NCI-H1417 (cell line): ENCODE data around the gene ABCF2.

Source experiments
- DNase-seq, 3 experiments: peaks; one replicate each; lab custom pipeline; 2025; lab: John Stamatoyannopoulos, UW

ABCF2 gene

DNA sequence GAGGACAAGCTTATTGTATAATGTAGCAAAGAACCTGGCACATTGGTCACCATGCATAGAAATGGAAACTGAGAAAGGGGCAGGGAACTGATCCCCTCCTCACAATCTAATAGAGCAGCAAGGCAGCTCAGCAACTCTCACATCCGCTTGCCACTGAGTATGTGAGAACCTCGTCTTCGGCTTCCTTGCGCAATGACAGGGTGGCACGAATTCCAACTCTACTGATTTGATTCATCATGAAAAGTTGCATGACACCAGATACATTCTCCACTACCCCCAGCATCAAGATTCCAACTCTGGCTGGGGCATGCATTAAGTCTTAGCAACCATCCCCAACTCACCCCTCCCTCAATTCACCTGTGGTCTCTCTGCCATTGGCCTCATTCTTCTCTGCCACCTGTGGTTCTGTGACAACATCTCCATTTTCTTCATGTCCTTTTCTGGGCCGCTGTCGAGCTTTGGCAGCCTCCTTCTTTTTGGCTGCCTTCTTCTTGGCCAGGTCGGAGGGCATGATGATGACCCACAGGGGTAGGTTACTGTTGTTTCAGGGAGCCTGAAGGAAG is 976 bp downstream of the ABCF2 start:
- DNase-seq: no peak

DNA sequence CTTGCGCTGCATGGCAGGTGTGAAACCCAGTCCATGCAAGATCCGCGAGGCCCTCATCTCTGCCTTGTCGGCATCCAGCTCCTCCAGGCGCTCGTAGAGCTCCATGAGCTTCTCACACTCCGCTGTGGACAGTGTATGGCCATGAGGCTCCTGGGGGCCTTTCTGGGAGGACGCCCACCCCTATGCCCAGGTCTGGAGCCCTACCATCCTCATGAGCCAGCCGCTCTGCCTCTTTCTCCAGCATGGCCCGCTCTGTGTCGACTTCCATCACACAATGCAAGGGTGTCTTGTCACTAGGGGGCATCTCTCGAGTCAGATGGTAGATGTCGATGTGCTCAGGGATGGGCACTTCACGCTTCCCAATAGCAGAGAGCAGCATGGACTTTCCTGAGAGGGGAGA is 3.3 kb downstream of the ABCF2 start:
- DNase-seq: no peak

DNA sequence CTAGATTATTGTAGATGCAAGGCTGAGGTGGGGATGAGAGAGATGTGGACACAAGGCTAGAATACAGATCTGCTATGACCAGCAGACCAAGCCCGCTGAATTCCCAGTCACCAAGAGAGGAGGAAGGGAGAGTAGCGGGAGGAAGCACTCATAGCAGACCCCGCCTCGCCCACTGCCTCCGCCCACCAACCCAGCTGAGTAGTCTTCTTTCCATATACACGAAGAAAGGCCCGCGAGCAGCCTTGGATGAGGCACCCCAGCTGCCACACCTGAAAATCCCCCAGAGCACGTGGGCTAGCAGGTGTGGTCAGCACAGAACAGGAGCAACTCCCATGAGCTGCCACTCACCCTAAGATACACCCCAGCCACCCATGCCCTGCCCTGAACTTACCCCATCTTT is 8.8 kb downstream of the ABCF2 start:
- no peak for DNase-seq

DNA sequence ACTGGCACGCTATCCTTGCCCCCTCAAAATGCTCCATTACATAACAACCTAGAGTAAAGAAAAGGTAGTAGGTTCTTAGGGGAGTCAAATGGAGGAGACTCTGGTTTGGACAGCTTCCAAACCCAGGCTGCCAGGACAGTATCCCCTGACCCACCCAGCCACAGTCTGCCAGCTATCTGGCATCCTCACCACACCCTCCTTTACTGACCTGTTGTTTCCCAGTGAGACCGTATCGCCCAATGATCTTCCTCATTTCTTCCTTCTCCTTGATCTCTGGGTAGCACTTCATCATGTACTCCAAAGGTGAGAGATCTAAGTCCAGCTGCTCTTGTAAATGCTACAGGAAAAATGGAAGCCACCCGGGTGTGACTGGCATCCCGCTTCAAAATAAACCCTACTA is 11.6 kb downstream of the ABCF2 start:
- no peak for DNase-seq

DNA sequence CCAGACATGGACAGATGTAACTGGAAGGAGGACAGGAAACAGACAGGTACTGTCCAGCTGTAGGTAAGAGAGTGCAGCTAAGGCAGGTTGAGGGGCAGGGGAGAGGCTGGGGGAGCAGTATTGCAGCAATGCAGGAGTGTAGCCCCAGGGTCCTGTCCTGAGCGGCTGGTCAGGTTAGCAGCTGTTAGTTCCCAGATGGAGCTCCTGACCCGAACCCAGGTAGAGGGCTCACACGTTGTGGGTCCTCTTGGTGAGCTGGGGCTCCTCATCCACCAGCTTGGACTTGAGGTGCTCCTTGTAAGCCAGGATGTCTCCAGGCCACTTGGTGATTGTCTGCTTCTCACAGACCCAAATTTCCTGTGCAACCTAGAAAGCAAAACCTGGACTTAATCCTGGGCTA is 13.2 kb downstream of the ABCF2 start:
- no peak for DNase-seq

DNA sequence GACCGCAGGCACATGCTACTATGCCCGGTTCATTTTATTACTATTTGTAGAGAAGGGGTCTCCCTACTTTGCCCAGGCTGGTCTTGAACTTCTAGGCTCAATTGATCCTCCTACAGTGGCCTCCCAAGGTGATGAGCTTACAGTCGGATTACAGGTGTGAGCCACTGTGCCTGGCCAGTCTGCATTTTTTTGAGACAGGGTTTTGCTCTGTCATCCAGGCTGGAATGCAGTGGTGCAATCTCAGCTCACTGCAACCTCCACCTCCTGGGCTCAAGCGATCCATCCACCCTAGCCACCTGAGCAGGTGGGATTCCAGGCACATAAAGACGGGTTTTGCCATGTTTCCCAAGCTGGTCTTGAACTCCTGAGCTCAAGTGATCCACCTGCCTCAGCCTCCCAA is 14.4 kb downstream of the ABCF2 start:
- no peak for DNase-seq

DNA sequence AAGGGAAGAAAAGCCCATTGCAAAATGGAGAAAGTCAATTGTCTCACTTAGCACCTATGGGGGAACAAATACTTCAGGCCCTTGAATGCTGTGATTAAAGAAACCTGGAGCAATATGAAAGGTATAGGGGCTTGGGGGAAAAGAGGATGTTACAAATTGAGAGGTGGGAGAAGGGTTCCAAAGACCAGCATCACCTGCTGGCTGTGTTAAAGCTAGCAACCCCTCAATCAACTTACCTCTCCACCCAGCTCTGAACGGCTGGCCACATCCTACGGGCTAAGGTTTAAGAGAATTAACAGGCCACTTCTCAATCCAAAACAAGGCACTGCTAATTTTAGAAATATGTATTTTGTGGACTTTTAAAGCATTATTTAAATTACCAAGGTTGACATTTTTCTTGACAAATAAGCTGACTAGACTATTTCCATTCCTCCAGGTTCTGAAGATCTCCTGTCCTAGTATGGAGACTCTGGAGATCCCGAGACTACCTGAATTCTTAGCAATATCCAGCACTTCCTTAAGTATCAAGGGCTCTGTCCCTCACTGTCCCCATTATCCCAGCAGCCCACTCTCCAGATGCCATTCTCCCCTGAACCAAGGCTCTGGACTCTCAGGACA is 15.7 kb downstream of the ABCF2 start:
- DNase-seq: no peak

DNA sequence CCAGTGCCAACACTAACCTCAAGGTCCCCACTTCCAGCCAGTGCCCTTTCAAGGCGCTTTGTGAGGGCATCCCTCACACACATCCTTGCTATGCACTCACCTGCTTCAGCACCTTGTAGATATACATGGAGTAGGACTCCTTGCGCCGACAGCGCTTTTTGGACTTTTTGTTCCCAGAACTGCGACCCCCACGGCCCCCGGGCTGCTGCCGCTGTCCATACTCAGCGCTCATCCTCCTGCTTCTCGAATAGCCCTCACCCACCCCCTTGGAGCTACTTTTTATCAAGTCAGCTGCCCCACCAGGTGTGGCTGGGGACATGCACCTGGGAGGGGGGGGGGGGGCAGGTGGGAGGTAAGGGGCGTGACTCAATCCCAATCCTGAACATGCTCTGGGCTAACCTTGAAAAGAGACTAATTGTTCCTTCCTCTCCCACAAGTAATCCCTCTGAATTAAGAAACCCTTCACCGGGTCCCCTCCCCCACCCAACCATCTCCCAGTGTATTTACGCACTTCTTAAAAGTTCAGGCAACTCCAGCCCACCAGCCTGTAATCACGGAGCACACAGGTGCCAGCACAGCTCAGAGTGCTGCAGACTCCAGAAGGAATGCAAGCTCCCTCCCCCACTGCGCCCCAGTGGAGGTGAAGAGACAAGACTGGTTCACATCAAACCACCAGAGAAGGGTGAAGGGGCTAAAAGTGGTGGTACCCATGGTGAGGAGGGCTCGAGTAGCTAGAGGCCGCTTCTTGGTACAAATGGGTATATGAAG is 16.7 kb downstream of the ABCF2 start, which contains the start of gene H2BK1:
TSS of gene H2BK1 (minus strand) at position 402 of the 768 bp plus-strand sequence. CDS start at position 232, 170 bp downstream.
- DNase-seq: no peak

DNA sequence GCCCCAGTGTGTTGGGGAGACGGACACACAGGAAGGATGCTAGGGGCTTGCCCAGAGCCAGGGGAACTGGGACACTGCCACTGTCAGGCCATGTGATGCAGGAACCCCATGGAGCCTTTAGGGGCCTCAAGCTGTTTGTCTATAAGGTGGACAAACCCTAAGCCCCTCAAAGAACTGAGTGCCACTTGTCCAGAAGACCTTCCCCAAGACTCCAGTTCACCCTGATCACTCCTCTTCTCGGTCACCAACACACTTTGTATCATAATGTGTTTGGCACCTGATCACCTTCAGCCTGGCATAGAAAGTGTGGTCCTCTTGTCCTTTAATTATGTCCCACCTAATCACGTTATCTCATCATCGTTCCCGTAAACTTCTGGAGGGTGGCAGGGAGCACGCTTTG is 17.4 kb downstream of the ABCF2 start:
- DNase-seq: no peak

DNA sequence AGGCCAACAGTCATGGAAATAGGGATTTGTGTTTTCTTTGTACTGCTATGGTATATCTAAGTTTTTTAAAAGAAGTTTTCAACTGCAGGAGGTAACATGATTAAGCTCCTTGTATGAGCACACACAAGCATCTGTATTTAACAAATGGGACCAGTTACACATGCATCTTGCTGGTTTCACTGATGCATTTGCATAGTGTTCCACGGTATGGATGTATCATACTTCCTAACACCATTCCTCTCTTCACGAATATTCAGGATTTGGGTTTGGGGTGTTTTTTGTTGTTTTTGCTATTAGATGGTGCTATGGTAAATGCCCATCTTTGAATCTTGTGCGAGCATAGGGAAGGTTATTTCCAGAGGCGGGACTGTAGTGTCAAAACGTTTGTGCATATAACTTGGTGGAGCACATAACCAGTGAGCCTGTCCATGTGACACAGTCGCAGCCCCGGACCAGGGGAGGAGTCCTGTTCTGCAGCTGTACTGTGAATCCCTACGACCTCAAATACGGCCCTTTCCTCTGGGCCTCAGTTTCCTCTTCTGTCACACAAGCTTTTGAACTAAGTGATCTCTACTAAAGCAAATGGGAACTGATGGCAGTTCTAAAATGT is 18.6 kb downstream of the ABCF2 start:
- no peak for DNase-seq

DNA sequence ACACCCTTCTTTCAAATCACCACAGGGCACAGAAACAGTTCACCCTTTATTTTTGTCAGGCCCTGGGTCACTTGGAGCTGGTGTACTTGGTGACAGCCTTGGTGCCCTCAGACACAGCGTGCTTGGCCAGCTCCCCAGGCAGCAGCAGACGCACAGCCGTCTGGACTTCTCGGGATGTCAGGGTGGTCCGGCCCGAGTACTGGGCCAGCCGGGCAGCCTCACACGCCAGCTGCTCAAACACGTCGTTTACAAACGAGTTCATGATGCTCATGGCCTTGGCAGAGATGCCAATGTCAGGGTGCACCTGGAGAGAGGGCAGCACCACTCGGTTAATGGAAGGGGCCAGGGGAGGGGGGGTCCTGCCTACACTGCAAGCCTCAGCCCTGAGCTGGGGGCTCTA is 19.2 kb downstream of the ABCF2 start:
- no peak for DNase-seq

DNA sequence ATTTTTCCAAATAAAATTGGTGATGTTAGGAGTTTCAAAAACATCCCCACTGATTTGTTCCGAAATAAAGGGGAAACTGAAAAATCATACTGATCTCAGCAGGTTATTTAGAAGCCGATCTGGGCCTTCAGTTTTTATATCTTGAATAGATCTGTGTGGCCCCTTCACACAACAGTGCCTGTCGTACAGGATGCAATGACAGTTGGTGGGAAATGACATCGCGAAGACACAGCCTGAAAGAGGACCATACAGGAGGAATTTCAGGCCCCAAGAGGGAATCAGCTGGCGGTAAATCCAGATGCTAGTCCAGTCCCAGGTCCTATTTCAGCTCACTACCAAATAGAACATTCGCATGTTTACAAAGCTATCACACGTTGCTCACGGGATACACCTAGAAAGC is 19.7 kb downstream of the ABCF2 start:
- no peak for DNase-seq

DNA sequence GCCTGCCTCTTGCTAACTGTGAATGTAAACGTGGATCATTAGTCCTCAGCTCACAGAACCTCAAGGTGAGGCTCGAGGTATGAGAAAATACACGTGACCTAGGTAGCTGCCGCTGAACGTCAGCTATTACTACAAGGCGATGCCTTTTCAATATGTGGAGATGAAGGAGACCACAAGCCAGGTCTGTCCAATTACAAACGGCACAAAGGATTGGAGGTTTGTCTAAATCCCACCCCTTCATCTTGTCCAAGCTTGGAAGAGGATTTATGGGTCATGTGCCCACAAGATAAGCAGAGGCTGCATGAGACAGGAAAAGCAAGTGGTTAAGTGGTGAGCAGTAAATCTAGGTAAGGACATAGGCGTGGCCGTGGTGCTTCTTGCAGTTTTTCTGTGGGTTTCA is 20.1 kb downstream of the ABCF2 start:
- peak in 1 of 3 experiments; percentile 78 for DNase-seq

DNA sequence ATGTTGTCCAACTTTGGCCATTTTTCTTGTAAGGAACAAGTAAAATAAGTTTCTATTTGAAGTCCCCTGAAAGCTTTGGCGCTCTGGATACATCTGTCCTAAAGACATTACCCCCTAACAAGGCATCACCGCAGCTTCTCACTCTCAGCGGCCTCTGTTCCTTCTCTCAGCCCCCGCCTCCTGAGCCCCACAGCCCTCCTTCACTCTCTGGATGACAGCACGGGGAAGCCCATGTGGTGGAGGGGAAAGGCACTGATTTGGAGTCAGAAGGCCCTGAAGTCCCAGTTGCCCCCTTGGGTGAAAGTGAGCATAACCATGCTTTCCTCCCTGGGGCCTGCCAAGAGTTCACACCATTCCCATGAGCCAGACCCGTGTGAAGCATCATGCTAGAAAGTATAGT is 21.3 kb downstream of the ABCF2 start:
- no peak for DNase-seq

DNA sequence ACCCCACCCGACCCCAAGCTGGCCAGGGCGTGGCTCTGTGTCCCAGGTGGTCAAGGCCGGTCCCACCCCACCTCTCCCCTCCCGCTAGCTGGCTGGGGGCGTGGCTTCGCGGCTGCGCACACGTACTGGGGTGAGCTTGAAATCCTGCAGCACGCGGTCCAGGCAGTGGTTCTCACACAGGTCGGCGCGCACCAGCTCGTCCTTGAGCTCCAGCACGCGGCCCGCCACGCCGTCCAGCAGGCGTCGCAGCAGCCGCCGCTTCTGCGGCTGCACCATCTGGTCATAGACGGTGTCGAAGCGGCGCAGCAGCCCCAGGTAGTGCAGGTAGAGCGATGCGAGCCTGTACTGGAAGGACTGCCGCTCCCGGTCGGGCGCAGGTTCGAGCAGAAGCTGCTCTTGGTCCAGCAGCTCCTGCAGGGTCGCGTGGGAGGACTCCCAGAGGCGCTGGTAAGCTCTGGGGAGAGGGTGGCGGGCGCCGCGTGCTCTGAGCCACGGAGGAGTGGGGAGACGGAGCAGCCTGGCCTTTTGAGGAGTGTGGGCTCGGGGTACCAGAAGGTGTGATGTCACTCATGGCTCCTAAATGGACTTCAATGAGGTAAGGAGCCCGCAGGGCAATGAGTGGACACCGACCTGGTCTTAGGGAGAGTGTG is 22.5 kb downstream of the ABCF2 start:
- DNase-seq: peak in 1 of 3 experiments; percentile 20

DNA sequence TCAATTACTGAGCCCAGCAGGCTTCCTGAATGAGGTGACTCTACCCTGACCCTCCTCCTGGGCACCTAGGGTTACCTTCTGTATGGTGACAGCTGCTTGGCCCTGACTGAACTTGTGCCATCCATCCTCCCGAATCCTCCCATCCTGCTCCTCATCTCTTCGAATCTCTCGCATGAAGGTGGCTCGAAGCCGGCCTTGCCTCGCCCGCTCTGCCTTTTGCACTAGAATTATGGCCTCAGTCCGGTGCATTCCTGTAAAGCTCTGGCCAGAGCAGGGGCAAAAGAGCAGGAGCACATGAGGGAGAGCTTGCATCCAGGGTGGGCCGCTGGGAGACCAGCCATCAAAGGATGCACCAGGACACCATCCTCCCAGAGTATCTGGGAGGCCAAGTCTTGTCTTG is 24.2 kb downstream of the ABCF2 start:
- no peak for DNase-seq

DNA sequence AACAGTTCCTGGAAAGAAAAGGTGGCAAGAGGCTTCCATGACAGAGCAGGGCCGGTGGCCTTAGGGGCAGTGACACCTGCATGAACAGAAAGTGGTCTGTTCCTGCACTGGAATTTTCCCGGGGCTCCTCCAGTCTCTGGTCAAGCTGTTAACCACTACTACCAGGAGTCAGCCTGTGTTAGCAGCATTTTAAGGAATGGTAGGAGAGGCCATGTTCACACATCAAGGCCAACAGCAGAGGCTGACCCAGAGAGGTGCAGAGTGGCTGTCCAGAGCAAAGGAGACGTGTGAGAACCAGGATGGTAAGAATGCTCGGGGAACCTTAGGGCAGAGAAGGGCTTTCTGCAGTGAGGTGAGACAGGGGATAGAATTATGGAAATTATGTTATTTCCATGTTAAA is 25.3 kb downstream of the ABCF2 start:
- no peak for DNase-seq

DNA sequence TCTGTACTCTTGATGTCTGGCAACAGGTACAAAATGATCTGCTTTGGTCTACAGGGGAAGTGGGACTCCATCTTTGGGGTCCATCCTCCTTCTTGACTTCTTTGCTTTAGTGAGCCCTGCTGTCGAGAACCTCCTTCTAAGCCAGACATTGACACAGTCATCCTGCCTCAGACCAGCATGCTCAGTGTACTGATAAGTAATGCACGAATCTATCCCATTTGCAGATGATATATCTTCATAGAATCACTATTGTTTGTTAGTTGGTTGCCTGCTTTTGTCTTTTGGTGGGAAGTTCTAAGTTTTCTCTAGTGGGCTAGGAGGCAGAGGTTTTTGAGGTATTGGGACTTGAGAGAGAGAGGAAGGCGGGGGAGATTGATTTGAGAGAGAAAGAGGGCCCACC is 25.7 kb downstream of the ABCF2 start:
- DNase-seq: no peak

DNA sequence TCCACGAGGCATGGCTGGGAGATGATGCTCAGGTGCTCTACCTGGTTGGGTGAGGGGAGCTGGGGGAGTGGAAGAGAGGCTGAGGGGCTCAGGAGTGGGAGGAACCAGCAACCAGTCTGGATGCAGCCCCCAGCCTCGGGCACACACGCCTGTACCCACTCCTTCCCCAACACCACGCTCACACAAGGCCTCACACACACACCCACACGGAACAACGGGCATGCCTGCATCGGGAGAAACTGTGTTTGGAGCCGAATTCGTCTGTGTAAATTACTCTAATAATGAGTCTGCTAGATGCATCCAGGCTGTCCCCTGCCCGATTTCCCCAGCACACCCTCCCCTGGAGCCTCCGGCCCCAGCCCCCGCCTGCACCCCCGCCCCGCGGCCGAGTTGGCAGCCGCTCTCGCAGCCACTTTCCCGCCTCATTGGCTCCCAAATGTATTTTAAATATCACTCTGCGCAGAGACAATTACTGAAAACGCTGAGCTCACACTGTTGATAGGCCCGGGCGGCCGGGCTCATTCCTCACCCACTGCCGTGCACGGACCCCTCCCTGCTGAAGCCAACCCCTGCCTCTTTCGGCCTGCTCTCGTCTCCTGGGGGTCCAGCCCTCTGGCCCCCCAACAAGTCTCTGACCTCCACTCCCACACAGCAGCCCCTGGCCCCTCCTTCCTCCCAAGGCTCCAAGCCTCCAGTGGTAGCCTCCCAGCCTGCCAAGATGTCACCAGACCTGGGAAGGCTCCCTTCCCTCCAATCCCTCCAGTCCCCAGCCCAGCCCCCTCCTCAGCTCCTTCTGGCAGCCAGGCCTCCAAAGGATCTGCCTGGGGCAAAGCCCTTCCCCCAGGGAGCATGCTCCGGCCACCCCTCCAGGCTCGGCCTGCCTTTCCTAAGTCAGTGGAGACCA is 27.8 kb downstream of the ABCF2 start:
- DNase-seq: peak in 2 of 3 experiments; percentile 37

DNA sequence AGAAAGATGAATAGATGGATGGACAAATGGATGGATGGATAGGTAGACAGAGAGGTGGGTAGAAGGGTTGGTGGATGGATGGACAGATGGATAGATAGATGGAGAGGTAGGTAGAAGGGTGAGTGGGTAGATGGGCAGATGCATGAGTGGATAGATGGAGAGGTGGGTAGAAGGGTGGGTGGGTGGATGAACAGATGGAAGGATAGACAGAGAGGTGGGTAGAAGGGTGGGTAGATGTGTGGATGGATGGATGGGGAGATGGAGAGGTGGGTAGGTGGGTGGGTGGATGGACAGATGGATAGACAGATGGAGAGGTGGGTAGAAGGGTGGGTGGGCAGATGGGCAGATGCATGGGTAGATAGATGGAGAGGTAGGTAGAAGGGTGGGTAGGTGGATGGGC is 29.1 kb downstream of the ABCF2 start:
- no peak for DNase-seq
